Islet of Langerhans (tissue), 1 donor: Measurements from ENCODE around the gene KLK1.

ENCODE experiments used
- FAIRE-seq: peaks from one replicate; lab custom pipeline; 2011; peaks lifted over from hg19 to GRCh38; lab: Jason Lieb, UNC

KLK1 gene

GRCh38 chr19:50823389-50824042, at the start of gene KLK1:
Gene KLK1 (minus strand): TSS chr19:50823787. CDS start chr19:50823748, 39 bp downstream.
- FAIRE-seq: no peak

- no peak for FAIRE-seq
Observed at GRCh38 chr19:50873056-50873455, 49.5 kb upstream of the KLK1 start, which contains the start of gene KLK2. Gene KLK2 (plus strand): TSS chr19:50873439. CDS start chr19:50873474, 35 bp downstream.

- FAIRE-seq: no peak
Observed at GRCh38 chr19:50870417-50871089, 47.0 kb upstream of the KLK1 start.

GRCh38 chr19:50869479-50869878, 45.9 kb upstream of the KLK1 start:
- no peak for FAIRE-seq

GRCh38 chr19:50861496-50862286, 38.1 kb upstream of the KLK1 start:
- no peak for FAIRE-seq

- FAIRE-seq: no peak
Observed at GRCh38 chr19:50861010-50861409, 37.4 kb upstream of the KLK1 start.

- no peak for FAIRE-seq
Observed at GRCh38 chr19:50859849-50860248, 36.3 kb upstream of the KLK1 start.

GRCh38 chr19:50858886-50859285, 35.3 kb upstream of the KLK1 start:
- FAIRE-seq: no peak

GRCh38 chr19:50857366-50857765, 33.8 kb upstream of the KLK1 start:
- no peak for FAIRE-seq

GRCh38 chr19:50854636-50855410, 31.2 kb upstream of the KLK1 start, which contains the start of gene KLK3:
Gene KLK3 (plus strand): TSS chr19:50854915. CDS start chr19:50854956, 41 bp downstream.
- no peak for FAIRE-seq

- FAIRE-seq: no peak
Observed at GRCh38 chr19:50851620-50852019, 28.0 kb upstream of the KLK1 start.

GRCh38 chr19:50850738-50851137, 27.2 kb upstream of the KLK1 start:
- FAIRE-seq: no peak

GRCh38 chr19:50844296-50844935, 20.8 kb upstream of the KLK1 start:
- no peak for FAIRE-seq

- no peak for FAIRE-seq
Observed at GRCh38 chr19:50843701-50844221, 20.2 kb upstream of the KLK1 start.

- no peak for FAIRE-seq
Observed at GRCh38 chr19:50843205-50843604, 19.6 kb upstream of the KLK1 start.

GRCh38 chr19:50842130-50842529, 18.5 kb upstream of the KLK1 start:
- FAIRE-seq: no peak

GRCh38 chr19:50839712-50840655, 16.4 kb upstream of the KLK1 start:
- FAIRE-seq: no peak

GRCh38 chr19:50838239-50838638, 14.7 kb upstream of the KLK1 start:
- no peak for FAIRE-seq

GRCh38 chr19:50837300-50837699, 13.7 kb upstream of the KLK1 start:
- no peak for FAIRE-seq

- no peak for FAIRE-seq
Observed at GRCh38 chr19:50836543-50837195, 13.1 kb upstream of the KLK1 start.
